ENCODE data around the gene SIRPB1.
A peak's percentile ranks its signal among the peaks of the same experiment; 100 is the strongest.

SIRPB1 gene

DNA sequence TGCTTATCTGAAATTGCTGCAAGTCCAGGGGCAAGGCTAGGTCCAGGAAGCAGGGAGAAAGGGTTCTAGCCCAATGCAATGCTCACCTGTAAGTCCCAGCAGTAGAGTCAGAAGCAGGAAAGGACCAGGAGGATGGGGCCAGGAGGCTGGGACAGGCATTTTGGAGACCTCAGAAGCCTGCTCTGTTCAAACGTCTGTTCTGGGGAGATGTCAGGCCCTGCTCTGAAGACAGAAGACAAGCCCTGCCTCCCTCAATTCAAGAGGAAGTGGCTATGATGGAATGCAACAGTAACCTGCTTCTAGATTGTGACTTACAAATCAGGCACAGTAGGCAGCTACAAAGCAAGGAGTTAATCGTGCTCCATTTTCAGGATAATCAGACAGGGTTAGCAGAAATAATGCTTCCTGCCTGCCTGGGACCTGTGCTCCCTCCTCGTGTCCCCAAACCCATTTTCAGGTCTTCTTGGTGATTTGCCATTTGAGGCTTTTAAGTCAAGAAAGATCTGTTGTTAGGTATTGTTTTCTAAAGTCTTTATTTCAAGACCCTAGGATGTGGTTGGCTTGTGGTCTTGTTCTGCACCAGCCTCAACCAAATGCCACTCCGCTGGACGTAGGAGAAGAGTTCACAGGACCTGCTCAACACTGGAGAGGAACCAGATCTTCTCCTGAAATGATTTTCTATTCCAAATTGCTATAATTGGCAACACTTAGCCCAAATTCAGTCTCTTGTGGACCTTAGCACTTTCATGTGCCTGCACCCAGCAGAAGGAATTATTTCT lies 37.9 kb upstream of the SIRPB1 start, which contains the start of gene SIRPG:
SIRPG (minus strand) TSS at position 224 of the 779 bp plus-strand sequence; CDS start at position 159, 65 bp downstream.
- Histone ChIP-seq H3K4me3 (ENCODE audit: insufficient read depth, low read depth, low read length, poor library complexity, severe bottlenecking) (peak within 1 kb of the TSS; percentile 51), H3K27ac (ENCODE audit: insufficient read depth, low read length, poor library complexity, severe bottlenecking) (peak within 1 kb of the TSS; percentile 73), H3K4me1 (ENCODE audit: control insufficient read depth, insufficient read depth, low read length, poor library complexity, severe bottlenecking) (peaks cover 57% of the 10 kb centered on the region), H3K9me3 (ENCODE audit: control insufficient read depth, low read length) (peaks cover 3% of the 10 kb centered on the region), H3K36me3 (ENCODE audit: control insufficient read depth, insufficient read depth, low read length) (no peaks in the 10 kb centered on the region), H3K27me3 (replicated peaks; ENCODE audit: control insufficient read depth, insufficient read depth, low read length, poor library complexity, severe bottlenecking) (no peaks in the 10 kb centered on the region)
- DNase-seq, result no peak

DNA sequence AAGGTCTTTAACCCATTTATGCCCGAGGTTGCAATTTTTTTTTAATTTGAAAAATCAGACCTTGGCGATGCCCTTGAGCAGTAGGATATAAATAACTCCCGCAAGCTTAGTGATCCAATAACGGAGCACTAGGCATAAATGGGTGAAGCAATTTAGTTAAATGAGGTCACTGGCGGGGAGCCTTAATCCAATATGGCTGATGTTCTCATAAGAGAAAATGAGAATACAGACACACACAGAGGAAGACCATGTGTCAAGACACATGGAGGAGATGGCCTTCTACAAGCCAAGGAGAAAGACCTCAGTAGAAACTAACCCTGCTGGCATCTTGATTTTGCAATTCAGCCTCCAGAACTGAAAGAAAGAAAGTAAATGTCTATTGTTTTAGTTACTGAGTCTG lies 37.0 kb upstream of the SIRPB1 start:
- DNase-seq, result no peak
- peak overlapping the region; percentile 51 for H3K4me3 ChIP-seq (ENCODE audit: insufficient read depth, low read depth, low read length, poor library complexity, severe bottlenecking)
- H3K27ac ChIP-seq (ENCODE audit: insufficient read depth, low read length, poor library complexity, severe bottlenecking), result peak overlapping the region; percentile 73

DNA sequence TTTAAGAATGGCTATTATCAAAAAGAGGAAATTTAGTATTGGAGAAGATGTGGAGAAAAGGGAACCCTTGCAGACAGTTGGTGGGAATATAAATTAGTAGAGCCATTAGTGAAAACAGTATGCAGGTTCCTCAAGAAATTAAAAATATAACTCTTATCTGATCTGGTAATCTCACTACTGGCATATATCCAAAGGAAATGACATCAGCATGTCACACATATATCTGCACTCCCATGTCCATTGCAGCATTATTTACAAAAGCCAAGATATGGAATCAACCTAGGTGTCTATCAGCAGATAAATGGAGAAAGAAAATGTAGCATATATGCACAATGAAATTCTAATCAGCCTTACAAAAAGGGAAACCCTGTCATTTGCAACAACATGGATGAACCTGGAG lies 35.2 kb upstream of the SIRPB1 start:
- no peaks in the 10 kb centered on the region for H3K27me3 ChIP-seq (replicated peaks; ENCODE audit: control insufficient read depth, insufficient read depth, low read length, poor library complexity, severe bottlenecking)
- peaks cover 3% of the 10 kb centered on the region for H3K9me3 ChIP-seq (ENCODE audit: control insufficient read depth, low read length)
- peak overlapping the region; percentile 40 for H3K27ac ChIP-seq (ENCODE audit: insufficient read depth, low read length, poor library complexity, severe bottlenecking)
- no peak for DNase-seq
- H3K4me3 ChIP-seq (ENCODE audit: insufficient read depth, low read depth, low read length, poor library complexity, severe bottlenecking), result peak overlapping the region; percentile 51
- H3K36me3 ChIP-seq (ENCODE audit: control insufficient read depth, insufficient read depth, low read length), result no peaks in the 10 kb centered on the region
- peaks cover 49% of the 10 kb centered on the region for H3K4me1 ChIP-seq (ENCODE audit: control insufficient read depth, insufficient read depth, low read length, poor library complexity, severe bottlenecking)

More for the DNA sequence above, 37.0 kb upstream of the SIRPB1 start:
- peaks cover 59% of the 10 kb centered on the region for H3K4me1 ChIP-seq (ENCODE audit: control insufficient read depth, insufficient read depth, low read length, poor library complexity, severe bottlenecking)
- H3K27me3 ChIP-seq (replicated peaks; ENCODE audit: control insufficient read depth, insufficient read depth, low read length, poor library complexity, severe bottlenecking), result no peaks in the 10 kb centered on the region
- H3K9me3 ChIP-seq (ENCODE audit: control insufficient read depth, low read length), result peaks cover 3% of the 10 kb centered on the region
- H3K36me3 ChIP-seq (ENCODE audit: control insufficient read depth, insufficient read depth, low read length), result no peaks in the 10 kb centered on the region

DNA sequence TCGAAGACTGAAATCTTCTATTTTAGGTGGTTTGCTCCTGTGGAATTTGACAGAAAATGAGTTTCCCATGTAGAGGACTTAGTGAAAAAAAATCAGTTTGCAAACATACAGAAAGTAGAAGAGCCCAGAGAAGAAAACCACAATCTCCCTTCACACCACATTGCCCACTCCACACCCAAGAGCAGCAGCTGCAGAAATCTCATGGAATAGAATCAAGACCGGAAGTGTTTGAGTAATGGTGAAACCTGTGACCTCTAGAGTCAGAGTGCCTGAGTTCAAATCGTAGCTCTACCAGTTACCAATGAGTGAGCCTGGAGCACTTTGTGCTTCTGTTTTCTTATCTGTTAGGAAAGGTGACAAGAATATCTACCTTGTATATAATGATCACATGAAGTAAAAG lies 33.2 kb upstream of the SIRPB1 start:
- no peak overlapping the region for H3K4me3 ChIP-seq (ENCODE audit: insufficient read depth, low read depth, low read length, poor library complexity, severe bottlenecking)
- DNase-seq, result no peak
- H3K4me1 ChIP-seq (ENCODE audit: control insufficient read depth, insufficient read depth, low read length, poor library complexity, severe bottlenecking), result peaks cover 31% of the 10 kb centered on the region
- no peak overlapping the region for H3K27ac ChIP-seq (ENCODE audit: insufficient read depth, low read length, poor library complexity, severe bottlenecking)
- no peaks in the 10 kb centered on the region for H3K27me3 ChIP-seq (replicated peaks; ENCODE audit: control insufficient read depth, insufficient read depth, low read length, poor library complexity, severe bottlenecking)
- H3K36me3 ChIP-seq (ENCODE audit: control insufficient read depth, insufficient read depth, low read length), result peaks cover 11% of the 10 kb centered on the region
- peaks cover 3% of the 10 kb centered on the region for H3K9me3 ChIP-seq (ENCODE audit: control insufficient read depth, low read length)

DNA sequence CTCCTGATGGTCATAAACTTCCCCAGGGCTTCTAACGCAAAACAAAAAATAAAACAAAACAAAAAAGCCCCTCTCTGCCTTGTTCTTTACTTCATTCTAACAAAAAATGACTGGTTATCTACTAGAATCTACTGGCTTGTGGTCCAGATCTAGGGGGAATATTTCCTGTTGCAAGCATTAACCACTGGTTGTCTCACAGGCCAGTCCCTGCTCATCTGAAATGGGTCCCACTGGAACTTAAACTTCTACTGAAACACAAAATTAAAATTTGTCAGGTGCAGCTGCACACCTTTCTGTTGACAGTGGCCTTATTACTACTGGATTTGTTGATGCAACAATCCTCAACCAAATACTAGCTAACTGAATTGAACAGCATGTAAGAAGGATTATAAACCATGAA lies 32.3 kb upstream of the SIRPB1 start:
- Histone ChIP-seq H3K27ac (ENCODE audit: insufficient read depth, low read length, poor library complexity, severe bottlenecking) (peak overlapping the region; percentile 26), H3K9me3 (ENCODE audit: control insufficient read depth, low read length) (peaks cover 3% of the 10 kb centered on the region), H3K4me3 (ENCODE audit: insufficient read depth, low read depth, low read length, poor library complexity, severe bottlenecking) (no peak overlapping the region), H3K27me3 (replicated peaks; ENCODE audit: control insufficient read depth, insufficient read depth, low read length, poor library complexity, severe bottlenecking) (no peaks in the 10 kb centered on the region), H3K4me1 (ENCODE audit: control insufficient read depth, insufficient read depth, low read length, poor library complexity, severe bottlenecking) (peaks cover 23% of the 10 kb centered on the region), H3K36me3 (ENCODE audit: control insufficient read depth, insufficient read depth, low read length) (peaks cover 19% of the 10 kb centered on the region)
- DNase-seq, result no peak

DNA sequence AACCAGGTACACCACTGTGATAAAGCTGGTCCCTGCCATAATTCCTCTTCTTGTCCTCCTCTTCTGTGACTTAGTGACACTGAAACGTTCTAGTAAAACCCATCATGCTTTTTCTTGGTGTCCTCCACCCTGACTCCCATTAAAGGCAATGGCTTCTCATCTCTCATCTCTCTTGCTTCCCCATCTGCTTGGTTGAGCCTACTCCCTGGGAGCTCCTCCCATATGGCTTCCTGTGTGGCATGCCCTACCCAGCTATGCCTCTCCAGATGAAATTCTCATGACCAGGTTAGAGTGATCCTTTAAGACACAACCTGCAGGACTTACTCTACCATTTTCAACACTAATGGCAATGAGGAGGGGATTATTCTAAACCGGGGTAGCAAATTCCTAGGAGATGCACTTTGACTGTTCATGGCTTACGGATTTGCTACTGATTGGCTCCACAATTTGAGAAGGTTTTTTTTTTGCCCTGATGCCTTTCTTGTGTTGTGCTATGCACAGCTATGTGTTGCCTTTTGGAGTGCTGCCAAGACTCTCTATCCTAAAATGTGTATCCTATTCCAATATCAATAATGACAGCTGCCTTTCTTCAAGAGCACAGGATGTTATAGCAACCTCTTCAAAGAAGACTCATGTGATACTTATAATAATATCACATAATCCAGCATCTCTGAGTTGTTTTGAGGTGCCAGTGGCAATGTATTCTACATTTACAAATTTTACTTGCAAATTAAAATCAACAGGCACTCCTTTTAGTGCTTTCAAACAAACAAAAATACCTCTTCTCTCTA lies 31.7 kb upstream of the SIRPB1 start:
- H3K9me3 ChIP-seq (ENCODE audit: control insufficient read depth, low read length), result peaks cover 3% of the 10 kb centered on the region
- peak overlapping the region; percentile 26 for H3K27ac ChIP-seq (ENCODE audit: insufficient read depth, low read length, poor library complexity, severe bottlenecking)
- no peaks in the 10 kb centered on the region for H3K27me3 ChIP-seq (replicated peaks; ENCODE audit: control insufficient read depth, insufficient read depth, low read length, poor library complexity, severe bottlenecking)
- DNase-seq, result no peak
- H3K4me3 ChIP-seq (ENCODE audit: insufficient read depth, low read depth, low read length, poor library complexity, severe bottlenecking), result peak overlapping the region; percentile 20
- H3K4me1 ChIP-seq (ENCODE audit: control insufficient read depth, insufficient read depth, low read length, poor library complexity, severe bottlenecking), result peaks cover 20% of the 10 kb centered on the region
- H3K36me3 ChIP-seq (ENCODE audit: control insufficient read depth, insufficient read depth, low read length), result peaks cover 20% of the 10 kb centered on the region

DNA sequence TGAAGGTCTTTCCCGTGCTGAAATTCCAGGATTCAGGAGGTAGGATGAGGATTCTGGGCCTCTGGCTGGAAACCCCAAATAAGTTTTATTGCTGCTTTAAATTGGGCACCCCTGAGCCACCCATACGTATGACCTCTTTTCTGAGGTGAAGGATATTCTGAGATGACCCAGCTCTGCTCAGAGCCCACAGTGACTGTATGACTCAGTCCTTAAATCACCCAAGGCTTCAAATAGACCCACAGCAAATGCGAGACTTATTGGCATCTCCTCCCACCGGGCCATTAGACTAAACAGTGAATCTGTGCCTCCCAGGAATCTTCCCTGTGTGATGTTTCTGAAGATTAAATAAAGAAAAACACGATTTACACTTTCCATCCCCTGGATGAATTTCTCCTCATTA lies 28.3 kb upstream of the SIRPB1 start:
- Histone ChIP-seq H3K36me3 (ENCODE audit: control insufficient read depth, insufficient read depth, low read length) (peaks cover 38% of the 10 kb centered on the region), H3K4me3 (ENCODE audit: insufficient read depth, low read depth, low read length, poor library complexity, severe bottlenecking) (no peak overlapping the region), H3K27ac (ENCODE audit: insufficient read depth, low read length, poor library complexity, severe bottlenecking) (no peak overlapping the region), H3K9me3 (ENCODE audit: control insufficient read depth, low read length) (no peaks in the 10 kb centered on the region), H3K4me1 (ENCODE audit: control insufficient read depth, insufficient read depth, low read length, poor library complexity, severe bottlenecking) (peaks cover 18% of the 10 kb centered on the region), H3K27me3 (replicated peaks; ENCODE audit: control insufficient read depth, insufficient read depth, low read length, poor library complexity, severe bottlenecking) (no peaks in the 10 kb centered on the region)
- no peak for DNase-seq

DNA sequence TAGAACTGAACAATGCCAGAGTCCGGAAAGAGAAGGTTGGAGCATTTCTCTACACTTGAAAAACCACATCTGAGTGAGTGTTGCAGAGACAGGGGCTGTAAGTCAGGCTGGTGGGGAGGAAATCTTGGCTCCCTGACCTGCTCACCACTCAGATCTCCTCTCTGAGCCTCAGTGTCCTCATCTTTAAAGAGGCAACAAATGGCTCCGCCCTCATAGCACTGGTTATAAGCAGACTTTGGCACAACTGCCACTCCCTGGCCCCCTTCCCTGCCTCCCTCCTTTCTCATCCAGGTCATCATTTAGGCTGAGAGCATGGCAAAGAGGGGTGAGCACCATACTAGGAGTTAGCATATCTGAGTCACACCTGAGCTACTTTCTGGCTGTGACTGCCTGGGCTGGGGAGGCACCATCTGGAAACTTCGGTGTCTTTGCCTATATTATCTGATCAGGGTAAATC lies 27.2 kb upstream of the SIRPB1 start:
- Histone ChIP-seq H3K27ac (ENCODE audit: insufficient read depth, low read length, poor library complexity, severe bottlenecking) (no peak overlapping the region), H3K9me3 (ENCODE audit: control insufficient read depth, low read length) (no peaks in the 10 kb centered on the region), H3K4me3 (ENCODE audit: insufficient read depth, low read depth, low read length, poor library complexity, severe bottlenecking) (no peak overlapping the region), H3K27me3 (replicated peaks; ENCODE audit: control insufficient read depth, insufficient read depth, low read length, poor library complexity, severe bottlenecking) (no peaks in the 10 kb centered on the region), H3K36me3 (ENCODE audit: control insufficient read depth, insufficient read depth, low read length) (peaks cover 38% of the 10 kb centered on the region), H3K4me1 (ENCODE audit: control insufficient read depth, insufficient read depth, low read length, poor library complexity, severe bottlenecking) (peaks cover 12% of the 10 kb centered on the region)
- no peak for DNase-seq

DNA sequence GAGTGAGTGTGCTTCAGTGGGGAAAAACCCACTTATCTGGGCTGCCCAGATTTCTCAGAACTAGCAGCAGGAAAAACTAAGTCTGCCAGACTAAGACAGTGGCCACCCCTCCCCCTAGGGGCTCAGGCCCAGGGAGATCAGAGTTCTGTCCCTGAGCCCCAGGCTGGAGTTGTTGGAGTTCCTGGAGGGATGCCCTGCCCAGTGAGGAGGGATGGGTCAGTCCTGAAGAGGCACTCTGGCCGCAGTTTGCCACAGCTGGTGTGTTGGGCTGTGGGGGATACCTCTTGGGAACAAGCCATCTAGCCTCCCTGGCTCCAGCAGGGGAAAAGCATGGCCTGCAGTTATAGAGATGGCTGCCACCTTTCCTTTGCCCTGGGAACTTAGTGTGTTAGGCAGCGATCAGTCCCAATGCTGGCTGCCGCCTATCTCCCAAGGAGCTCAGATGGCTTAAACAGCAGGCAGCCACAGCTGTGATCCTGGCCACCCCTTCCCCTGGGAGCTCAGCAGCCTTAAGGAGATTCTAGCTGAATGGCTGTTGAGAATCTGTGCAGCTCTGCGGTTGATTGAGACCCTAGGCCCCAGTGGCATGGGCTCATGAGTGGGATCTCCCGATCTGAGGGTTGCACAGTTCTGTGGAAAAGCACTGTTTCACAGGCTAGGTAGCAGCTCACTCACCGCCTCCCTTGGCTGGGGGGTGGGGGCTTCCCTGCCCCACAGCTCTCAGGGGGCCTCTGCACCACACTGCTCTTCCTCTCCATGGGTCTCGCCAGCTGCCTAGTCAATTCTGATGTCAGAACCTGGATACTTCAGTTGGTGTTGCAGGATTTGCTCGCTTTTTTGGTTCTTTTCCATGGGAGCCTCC lies 24.5 kb upstream of the SIRPB1 start:
- Histone ChIP-seq H3K4me1 (ENCODE audit: control insufficient read depth, insufficient read depth, low read length, poor library complexity, severe bottlenecking) (peaks cover 4% of the 10 kb centered on the region), H3K27me3 (replicated peaks; ENCODE audit: control insufficient read depth, insufficient read depth, low read length, poor library complexity, severe bottlenecking) (no peaks in the 10 kb centered on the region), H3K36me3 (ENCODE audit: control insufficient read depth, insufficient read depth, low read length) (peaks cover 38% of the 10 kb centered on the region), H3K9me3 (ENCODE audit: control insufficient read depth, low read length) (no peaks in the 10 kb centered on the region), H3K27ac (ENCODE audit: insufficient read depth, low read length, poor library complexity, severe bottlenecking) (no peak overlapping the region), H3K4me3 (ENCODE audit: insufficient read depth, low read depth, low read length, poor library complexity, severe bottlenecking) (no peak overlapping the region)
- DNase-seq, result no peak
